Bronchial epithelial cell (primary cell): ENCODE measurements around the gene TGM3. TPM values are rescaled to one million over a fixed set of nuclear protein-coding genes. Genes with fewer than 3 reads are reported as not detected.
A peak's percentile ranks its signal among the peaks of the same experiment; 100 is the strongest.

Experiments used
- DNase-seq: peaks from one replicate; pipeline ENCODE4 v3.0.0-alpha.2; 2010; ENCODE audit warnings: low read depth
- FAIRE-seq: peaks from 2 replicates; lab custom pipeline; 2011; peaks lifted over from hg19 to GRCh38; lab: Jason Lieb, UNC
- H3K27me3 ChIP-seq: 2 replicates; pipeline ENCODE4 v1.5.1; 2011; ENCODE audit warnings: low read length; ENCODE audit not compliant: control insufficient read depth, insufficient read depth
- H3K36me3 ChIP-seq: 2 replicates; pipeline ENCODE4 v1.5.1; 2011; ENCODE audit warnings: low read length; ENCODE audit not compliant: control insufficient read depth, insufficient read depth
- H3K4me3 ChIP-seq: 2 replicates; pipeline ENCODE4 v1.5.1; 2011; ENCODE audit warnings: mild to moderate bottlenecking, low read depth, low read length, control low read depth
- total RNA-seq: library from RNA; depleted of rRNA; stranded (reverse); fragments of >200 nt; gene quantifications from 2 replicates; pipeline ENCODE4 v1.2.1, GENCODE V29; 2014
- TF ChIP-seq, protein P1 (sequence below): IDR thresholded peaks from 2 replicates; pipeline ENCODE4 v1.5.1; 2011; ENCODE audit warnings: mild to moderate bottlenecking, moderate library complexity, low read length, control low read depth, inconsistent platforms; ENCODE audit not compliant: insufficient read depth, severe bottlenecking

Gene TGM3
- total RNA-seq, 1 donor from 2014 or later = 11.8 TPM

DNA sequence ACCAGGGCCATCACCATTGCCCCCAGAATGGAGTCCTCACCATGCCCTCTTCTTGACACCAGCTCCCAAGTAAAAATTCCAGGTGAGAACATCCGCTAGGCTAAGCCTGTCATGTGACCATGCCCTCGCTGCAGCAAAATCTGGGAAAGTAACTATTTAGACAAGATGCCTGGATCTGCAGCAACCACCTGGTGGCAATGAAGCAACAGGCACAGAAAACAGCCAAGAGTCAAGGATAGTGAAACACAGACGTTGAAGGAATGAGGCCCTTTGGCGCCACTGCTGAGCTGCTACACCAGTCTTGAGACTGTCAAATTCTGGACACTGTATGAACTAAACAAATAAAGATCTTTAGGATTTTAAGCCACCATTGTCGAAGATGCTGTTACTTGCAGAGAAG, 54.8 kb downstream of the TGM3 start:
- TF ChIP-seq, protein P1, sequence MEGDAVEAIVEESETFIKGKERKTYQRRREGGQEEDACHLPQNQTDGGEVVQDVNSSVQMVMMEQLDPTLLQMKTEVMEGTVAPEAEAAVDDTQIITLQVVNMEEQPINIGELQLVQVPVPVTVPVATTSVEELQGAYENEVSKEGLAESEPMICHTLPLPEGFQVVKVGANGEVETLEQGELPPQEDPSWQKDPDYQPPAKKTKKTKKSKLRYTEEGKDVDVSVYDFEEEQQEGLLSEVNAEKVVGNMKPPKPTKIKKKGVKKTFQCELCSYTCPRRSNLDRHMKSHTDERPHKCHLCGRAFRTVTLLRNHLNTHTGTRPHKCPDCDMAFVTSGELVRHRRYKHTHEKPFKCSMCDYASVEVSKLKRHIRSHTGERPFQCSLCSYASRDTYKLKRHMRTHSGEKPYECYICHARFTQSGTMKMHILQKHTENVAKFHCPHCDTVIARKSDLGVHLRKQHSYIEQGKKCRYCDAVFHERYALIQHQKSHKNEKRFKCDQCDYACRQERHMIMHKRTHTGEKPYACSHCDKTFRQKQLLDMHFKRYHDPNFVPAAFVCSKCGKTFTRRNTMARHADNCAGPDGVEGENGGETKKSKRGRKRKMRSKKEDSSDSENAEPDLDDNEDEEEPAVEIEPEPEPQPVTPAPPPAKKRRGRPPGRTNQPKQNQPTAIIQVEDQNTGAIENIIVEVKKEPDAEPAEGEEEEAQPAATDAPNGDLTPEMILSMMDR = no peak
- no peak for DNase-seq
- FAIRE-seq = no peak
- H3K27me3 ChIP-seq = no peaks in the 10 kb centered on the region
- no peak overlapping the region for H3K4me3 ChIP-seq
- no peaks in the 10 kb centered on the region for H3K36me3 ChIP-seq

DNA sequence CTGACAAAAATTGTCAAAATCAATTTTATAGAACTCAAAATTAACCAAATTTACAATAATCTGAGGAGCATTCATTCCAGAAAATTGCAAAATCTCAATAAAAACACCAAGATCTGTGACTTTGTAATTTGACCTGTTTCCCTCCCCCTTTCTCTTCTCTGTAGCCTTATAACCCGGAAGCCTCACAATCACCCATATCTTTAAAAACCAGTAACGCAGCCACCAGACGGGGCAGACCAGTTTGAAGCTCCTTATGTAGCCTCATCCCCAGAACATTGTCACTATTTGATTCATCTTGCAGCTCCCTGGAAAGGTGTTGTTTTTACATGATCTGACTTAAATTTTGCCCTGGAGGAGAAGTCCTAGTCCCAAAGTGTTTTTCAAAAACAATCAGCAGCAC, 57.4 kb downstream of the TGM3 start:
- H3K27me3 ChIP-seq = no peaks in the 10 kb centered on the region
- no peaks in the 10 kb centered on the region for H3K36me3 ChIP-seq
- FAIRE-seq = no peak
- DNase-seq = no peak
- TF ChIP-seq, protein P1 = no peak
- no peak overlapping the region for H3K4me3 ChIP-seq

DNA sequence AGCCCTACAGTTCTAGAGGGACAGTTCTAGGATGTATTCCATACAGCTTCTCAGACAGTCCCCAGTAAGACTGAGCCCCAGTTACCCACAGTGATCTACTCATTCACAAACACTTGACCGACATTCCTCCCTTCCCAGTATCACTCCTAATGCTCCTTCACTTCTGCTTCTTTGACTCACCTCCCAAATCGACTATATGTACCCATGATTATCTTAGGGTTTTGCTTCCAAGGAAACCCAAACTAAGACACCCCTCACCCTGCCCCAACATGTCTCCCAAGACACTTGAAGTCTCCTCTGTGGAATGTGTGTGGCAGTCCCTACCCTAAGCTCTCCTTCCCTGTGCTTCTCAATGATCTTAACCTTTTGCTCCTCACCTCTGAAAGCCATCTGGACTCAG, 61.3 kb downstream of the TGM3 start:
- no peaks in the 10 kb centered on the region for H3K36me3 ChIP-seq
- no peak overlapping the region for H3K4me3 ChIP-seq
- FAIRE-seq = peak; percentile 43
- no peaks in the 10 kb centered on the region for H3K27me3 ChIP-seq
- peak; percentile 88 for DNase-seq
- TF ChIP-seq, protein P1 = no peak

DNA sequence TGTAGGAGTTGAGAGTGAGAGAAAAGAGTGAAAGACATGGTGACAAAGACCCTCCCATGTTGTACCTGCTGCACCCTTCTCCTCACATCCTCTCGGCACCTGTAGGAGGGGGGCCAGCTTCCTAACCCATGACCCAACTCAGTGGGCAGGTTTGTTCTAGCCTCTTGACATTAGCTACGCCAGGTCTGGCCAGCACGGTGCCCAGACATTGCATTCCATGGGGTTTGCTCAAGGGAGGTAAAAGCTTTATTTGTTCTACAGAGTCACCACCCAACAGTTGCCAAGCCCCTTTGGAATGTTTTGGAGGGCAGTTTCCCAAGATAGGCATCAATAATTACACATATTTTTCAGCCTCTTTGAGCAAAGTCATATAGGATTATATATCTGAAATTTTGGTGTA, 62.2 kb downstream of the TGM3 start:
- H3K4me3 ChIP-seq = no peak overlapping the region
- TF ChIP-seq, protein P1 = no peak
- DNase-seq = peak; percentile 65
- H3K36me3 ChIP-seq = no peaks in the 10 kb centered on the region
- no peaks in the 10 kb centered on the region for H3K27me3 ChIP-seq
- FAIRE-seq = no peak

DNA sequence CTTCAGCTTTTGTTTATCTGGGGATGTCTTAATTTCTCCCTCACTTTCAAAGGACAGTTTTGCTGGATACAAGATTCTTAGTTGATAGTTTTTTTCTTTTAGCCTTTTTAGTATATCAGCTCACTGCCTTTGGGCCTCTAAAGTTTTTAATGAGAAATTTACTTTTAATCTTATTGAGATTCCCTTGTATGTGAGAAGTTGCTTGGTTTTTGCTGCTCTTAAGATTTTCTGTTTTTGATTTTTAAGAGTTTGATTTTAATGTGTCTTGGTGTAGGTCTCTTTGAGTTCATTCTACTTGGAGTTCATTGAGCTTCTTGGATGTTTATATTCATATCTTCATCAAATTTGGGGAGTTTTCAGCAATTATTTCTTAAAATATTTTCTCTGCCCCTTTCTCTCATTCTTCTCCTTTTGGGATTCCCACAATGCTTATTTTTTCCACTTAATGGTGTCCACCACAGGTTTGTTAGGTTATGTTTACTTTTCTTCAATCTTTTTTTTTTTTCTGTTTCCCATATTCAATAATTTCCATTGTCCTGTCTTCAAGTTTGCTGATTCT, 65.3 kb downstream of the TGM3 start:
- TF ChIP-seq, protein P1 = no peak
- FAIRE-seq (no peak), DNase-seq (no peak)
- no peak overlapping the region for H3K4me3 ChIP-seq
- no peaks in the 10 kb centered on the region for H3K27me3 ChIP-seq
- H3K36me3 ChIP-seq = no peaks in the 10 kb centered on the region

DNA sequence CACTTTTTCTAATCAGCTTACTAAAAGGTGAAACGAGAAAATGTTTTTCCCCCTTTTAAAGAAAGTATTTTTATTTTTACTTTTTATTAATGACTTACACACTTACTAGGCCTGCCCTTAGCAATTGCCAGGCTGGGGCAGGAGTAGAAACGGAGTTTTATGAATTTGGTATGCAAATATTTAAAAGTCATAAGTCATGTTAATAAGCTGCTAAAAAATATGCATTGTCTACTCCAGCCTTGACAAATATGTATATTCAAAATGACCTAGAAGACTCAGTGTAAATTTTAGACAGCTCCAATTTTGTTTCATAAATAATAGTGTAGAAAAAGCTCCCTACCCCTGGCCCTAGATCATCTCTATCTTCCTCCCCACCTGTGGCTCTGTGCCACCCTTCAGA, 67.4 kb downstream of the TGM3 start:
- H3K27me3 ChIP-seq = no peaks in the 10 kb centered on the region
- no peak for DNase-seq
- TF ChIP-seq, protein P1 = no peak
- H3K36me3 ChIP-seq = no peaks in the 10 kb centered on the region
- no peak overlapping the region for H3K4me3 ChIP-seq
- no peak for FAIRE-seq
